Activated CD4-positive, alpha-beta T cell treated with anti-CD3 and anti-CD28 coated beads, Interleukin-2, amount 50 U/mL, for 4 hours (primary cell): Measurements from ENCODE around the gene ATP10A.
"Not testable (repeated sequence)": the region's sequence is repeated elsewhere in the genome, so short reads cannot be mapped to it uniquely, and the experiment has no call there.

Source experiments
- DNase-seq, 2 experiments: peaks; one replicate each; pipeline ENCODE4 v3.0.0-alpha.2; 2020

The ATP10A gene

DNA sequence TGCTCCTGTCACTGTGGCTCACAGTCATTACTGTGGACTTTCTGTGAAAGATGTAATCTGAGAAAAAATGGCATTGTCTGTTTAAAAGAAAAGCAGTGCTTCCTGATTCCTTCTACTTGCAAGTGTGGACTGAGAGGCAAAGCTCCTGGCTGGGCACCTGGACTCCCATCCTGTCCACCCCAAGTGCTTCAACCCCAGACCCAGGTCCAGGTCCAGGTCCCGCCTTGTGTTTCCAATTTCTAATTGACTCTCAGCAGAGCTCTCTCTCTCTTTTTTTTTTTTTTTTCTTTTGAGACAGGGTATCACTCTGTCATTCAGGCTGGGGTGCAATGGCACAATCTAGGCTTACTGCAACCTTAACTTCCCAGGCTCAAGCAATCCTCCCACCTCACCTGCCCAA is 94.9 kb downstream of the ATP10A start:
- no peak for DNase-seq

DNA sequence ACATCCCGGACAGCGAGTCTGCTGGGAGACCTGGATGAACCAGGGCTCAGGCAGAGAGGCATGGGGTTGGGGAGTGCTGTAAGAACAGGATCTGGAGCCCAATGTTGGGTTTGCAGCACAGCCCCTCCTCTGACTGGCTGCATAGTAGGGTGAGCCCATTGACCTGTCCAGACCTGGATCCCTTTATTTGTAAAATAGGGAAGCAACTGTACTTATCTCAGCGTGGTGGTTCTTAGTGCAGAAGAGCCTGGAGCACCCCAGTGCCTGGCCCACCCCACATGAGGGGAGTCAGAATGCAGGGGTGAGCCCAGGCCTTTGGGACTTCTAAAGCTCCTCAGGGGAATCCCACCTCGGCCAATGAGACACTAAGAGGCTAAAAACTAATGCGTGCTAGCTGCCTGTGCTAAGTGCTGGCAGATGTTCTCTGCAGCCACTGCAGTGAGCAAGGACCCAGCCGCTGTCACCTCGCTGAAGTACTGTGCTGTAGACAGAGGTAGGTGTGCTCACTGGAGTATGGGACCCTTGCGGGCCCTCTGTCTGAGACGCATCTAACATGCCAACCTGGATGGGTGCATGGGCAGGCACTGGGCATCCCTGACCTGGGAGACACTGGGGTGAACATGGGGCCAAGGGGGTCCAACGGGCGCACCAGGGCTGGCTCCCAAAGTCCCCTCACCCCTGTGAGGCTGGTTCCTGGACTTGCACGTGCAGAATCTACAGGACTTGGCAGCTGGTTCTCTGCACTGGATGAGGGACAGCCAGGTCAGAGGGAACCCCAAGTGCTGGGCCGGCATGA is 95.6 kb downstream of the ATP10A start:
- no peak for DNase-seq

DNA sequence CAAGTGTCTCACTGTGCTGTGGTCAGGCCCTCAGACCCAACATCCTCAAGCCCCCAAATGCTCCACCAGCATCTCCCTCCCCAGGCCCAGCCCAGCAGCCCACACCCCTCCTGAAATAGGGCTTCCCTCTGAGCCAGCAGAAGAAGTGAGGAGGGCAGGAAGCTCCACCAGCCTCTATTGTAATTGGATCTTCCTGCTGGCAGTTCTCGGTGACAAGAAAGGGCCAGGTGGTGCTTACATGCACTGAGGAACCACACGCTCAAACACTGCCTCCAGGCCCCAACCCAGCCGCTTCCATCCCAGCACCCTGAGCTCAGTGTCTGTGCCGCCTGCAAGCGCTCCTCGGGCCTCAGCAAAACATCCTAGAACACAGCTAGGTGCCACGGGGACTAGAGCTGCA is 96.7 kb downstream of the ATP10A start:
- no peak for DNase-seq

DNA sequence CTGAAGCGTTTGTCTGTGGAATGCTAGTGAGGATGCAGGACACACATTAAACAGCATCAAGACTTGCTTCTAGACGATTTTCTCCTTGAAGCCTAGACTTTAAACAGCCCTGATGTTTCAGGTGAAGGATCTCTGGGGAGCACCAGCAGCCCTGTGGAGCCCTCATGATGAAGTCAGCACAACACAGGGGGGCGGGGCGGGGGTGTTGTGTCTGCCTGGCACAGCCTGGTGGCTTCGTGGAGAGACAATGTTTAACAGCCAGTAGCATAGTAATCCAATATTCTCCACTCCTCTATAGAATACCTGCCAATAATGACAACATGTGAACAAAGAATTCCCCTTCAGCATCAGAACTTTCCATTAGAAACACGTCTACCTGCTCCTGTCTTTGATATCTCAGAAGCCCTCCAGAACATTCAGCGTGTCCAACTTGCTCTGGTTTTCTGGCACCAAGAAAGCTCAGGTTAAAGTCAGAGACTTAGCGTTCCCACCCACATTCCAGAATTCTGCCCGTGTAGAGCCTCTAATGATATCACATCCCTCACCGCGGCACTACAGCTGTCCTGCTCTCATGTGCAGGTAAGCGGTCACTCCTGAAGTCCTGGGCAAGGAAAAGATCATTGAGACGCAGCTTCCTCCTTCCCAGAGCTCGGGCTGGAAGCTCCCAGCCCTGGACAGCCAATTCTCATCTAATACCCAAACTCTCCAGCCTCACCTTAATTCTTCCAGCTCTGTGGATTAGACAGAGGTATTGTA is 98.0 kb downstream of the ATP10A start:
- no peak for DNase-seq

DNA sequence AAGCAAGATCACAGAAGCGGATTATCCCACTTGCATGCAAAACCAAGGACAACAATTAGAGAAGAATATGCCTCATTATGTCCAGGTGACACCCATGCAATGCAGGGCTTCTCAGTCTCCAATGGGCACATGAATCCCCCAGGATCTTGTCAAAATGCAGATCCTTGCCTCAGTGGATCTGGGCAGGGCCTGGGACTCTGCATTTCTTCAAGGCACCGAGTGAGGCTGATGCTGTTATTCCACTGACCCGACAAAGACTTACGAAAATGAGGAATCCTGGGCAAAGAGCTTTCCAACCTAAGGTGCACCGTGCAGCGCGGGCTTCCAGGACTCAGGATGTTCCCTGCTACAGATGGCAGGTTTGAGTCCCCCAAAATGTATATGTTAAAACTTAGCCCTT is 99.2 kb downstream of the ATP10A start:
- no peak for DNase-seq

DNA sequence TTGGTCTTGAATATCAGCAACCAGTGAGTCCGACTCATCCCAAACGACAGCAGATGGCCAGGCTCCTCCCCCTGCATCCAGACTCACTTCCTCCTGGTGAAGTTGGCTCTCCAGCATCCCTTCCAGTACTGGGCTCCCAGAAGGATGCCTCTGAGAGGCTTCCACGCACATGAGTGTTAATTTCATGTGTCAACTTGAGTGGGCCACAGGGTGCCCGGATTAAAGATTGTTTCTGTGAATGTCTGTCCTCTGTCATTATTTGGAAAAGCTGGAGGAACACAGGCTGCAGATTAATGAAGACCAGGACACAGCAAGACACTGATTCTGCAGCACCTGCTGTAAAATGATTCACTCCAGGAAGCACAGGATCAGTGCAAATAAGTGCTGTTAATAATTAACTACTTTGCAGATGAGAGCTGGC is 99.8 kb downstream of the ATP10A start:
- no peak for DNase-seq

DNA sequence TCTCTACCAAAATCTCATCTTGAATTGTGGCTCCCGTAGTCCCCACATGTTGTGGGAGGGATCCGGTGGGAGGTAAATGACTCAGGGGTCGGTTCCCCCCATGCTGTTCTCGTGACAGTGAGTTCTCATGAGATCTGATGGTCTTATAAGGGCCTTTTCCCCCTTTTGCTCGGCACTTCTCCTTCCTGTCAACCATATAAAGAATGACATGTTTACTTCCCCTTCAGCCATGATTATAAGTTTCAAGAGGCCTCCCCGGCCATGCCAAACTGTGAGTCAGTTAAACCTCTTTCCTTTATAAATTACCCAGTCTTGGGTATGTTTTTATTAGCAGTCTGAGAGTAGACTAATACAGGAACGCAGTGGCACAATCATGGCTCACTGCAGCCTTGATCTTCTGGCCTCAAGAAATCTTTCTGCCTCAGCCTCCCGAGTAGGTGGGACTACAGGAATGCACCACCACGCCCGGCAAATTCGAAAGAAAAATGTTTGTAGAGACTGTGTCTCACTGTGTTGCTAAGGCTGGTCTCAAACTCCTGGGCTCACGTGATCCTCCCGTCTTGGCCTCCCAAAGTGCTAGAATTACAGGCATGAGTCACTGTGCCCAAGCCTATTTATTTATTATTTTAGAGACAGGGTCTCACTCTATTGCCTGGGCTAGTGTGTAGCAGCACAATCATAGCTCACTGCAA is 101.0 kb downstream of the ATP10A start:
- DNase-seq = no peak

DNA sequence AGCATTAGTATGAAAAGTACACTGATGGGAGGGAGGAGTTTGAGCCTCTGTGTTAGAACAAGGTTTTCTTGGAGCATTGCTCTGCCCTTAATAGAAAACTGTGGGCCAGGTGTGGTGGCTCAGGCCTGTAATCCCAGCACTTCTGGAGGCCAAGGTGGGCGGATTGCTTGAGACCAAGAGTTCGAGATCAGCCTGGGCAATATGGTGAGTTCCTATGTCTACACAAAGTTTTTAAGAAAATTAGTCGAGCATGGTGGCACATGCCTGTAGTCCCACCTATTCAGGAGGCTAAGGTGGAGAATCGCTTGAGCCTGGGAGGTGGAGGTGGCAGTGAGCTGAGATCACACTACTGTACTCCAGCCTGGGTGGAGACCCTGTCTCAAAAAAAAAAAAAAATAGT is 103.7 kb downstream of the ATP10A start:
- DNase-seq = no peak

DNA sequence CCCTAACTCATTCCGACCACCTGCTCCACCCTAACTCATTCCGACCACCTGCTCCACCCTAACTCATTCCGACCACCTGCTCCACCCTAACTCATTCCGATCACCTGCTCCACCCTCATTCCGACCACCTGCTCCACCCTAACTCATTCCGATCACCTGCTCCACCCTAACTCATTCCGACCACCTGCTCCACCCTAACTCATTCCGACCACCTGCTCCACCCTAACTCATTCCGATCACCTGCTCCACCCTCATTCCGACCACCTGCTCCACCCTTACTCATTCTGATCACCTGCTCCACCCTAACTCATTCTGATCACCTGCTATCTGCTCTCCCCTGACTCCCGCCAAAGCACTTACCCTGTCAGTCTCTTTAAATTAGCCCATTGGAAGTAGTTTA is 104.5 kb downstream of the ATP10A start:
- not testable (repeated sequence) for DNase-seq

DNA sequence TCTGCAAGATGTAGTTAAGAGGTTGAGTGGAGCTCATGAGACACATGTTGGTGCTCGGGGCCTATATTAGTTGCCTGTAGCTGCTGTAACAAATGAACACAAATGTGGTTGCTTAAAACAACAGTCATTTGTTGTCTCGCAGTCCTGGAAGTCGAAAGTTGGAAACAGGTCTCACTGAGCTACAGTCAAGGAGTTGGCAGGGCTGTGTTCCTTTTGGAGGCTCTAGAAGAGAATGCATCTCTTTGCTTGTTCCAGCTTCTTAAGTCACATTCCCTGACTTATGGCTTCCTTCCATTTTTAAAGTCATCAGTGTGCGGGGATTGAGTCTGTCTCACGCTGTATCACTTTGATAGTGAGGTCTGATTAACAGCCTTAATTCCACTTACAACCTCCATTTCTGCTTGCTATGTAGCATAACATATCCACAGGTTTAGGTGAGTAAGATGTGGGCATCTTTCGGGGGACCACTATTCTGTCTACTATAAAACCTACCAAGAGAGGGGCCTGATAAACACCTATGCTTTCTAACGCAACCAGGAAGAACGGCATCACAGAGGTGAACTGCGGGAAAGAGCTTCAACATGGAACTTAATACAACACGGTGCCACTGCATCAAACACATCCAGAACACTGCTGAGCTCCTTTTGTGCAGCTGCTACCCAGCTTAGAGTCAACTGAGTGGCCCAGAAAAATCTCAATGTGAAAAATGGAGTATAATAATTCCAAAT is 119.4 kb downstream of the ATP10A start:
- no peak for DNase-seq

DNA sequence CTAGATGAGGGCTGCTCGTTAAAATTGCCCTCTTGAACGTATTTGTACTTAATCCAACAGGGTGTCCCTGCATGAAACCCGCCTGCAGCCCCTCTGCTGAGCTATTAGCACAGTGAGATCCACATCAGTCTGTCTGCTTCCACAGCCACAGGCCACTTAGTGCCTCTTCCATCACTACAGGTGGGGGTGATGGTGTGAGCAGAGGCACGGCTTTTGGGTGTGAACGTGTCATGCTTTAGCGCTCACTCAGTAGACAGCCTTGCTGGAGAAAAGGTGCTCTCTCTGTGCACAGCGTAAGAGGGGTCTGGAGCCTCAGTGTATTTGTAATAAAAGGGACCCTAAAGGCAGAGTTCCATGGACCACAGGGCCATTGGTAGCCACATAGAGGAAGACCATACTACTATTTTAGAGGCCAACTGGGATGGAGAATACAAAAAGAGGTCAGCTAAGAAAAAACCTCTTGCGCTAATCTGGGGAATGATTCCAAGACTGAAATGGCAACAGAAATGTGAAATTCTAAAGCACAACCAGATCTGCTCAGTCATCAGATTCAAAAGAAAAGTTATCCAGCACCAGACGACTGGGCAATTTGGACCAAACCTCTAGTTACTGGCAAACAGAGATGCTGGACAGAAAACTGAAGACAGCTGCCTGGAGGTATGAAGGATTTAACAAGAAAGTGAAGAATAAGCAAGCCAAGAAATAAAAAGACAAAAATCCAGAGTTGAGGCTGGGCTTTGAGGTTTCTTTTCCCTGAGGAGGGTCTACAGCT is 120.2 kb downstream of the ATP10A start:
- no peak for DNase-seq

DNA sequence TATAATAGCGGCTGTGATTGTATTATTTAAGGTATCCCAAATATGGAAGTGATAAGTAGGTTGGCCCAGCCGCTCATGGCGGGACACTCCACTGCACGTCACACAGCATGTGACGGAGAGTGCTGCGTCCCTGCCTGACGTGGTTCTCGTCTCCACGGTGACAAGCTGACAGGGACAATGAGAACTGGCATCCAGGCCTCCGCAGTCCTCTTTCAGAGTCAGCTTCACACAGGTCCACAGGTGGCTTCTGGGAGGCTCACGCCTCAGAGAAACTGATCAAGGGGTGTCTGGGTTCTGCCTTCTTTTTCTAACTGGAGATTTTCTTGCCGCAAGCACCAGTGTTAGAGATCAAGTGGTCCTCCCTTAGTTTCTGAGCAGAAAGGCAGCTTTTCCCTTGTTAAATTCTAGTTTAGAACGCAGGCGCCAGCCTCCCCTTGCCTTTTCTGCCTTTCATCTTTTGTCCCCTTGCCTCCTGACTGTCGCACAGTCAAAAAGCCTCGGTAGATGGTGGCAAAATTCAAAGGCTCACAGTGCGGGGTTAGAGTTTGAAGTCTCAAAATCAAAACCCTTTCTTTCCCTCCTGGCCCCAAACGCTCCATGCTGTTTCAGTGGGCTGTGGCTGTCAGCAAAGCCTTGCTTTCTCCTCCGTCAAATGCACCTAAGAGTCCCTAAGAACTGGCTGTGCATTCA is 120.9 kb downstream of the ATP10A start:
- no peak for DNase-seq

DNA sequence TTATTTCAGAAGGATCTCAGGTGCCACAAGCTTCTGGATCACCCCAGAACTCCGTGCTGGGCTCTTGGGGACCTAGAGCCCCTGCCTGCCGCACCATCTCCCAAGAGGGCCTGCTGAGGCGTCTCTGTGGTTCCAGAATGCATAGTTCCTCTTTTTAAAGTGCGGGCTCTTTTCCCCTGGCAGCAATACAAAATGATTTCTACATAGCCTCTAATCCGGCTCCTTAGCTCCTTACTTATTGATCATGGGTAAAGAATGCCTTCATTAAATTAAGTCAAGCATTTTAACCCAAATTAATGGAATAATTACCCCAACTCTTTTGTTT is 121.9 kb downstream of the ATP10A start:
- no peak for DNase-seq

DNA sequence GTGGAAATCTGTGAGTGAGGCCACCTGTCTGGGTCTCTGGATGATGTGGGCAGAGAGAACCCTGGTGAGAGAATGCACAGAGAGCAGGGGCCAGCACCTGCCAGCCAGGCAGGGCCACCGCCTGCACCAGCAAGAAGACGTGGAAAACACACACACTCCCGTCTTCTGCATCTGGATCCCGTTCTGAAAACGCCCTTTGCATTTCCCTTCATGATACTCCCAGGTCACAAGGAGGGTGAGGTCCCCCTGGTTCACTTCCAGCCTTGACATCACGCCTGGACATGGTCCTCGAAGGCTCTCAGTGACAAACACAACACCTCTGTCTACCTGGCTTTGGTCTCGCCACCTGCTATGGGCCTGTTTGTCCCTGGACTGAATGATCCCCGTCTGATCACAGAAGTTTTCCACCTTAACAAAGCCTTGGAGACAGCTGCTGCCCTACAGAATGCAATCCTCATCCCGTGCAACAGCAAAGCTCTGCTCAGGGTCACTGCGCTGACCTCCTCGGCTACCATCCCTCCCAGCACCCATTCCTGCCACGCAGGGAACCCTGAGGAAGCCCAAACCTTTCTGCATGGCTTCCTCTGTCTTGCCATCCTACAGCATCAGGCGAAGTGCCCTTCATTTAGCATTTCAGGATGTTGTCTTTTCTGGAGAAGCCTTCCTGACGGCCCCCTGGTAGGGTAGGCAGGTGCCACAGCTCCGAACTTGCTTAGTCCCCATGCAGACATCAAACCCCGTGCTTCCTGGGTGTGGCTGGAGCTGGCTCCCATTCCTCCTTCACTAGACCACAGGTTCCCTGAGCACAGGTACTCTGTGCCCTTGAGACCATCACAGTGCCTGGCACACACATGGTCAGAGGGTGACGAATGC is 122.5 kb downstream of the ATP10A start:
- DNase-seq = no peak

DNA sequence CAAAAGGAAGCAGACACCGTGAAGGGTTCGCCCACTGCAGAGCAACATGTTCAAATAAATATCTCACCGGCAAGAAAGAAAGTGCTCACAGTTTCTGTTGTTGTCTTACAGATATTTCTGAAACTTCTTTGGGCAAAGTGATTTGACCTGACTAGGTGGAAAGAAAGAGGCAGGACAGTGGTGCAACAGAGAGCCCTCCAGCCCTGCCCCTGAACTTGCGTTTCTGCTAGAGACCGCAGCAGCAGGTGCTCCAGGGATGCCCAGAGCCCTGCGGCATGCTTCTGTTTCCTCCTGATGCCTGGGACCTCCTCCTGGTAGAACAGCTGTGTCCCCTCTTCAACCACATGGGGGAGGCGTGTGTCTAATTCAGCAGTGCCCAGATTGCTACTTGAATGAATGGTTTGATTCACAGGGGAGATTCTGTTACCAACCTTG is 123.4 kb downstream of the ATP10A start:
- peak; percentile 22 to 24 for DNase-seq

DNA sequence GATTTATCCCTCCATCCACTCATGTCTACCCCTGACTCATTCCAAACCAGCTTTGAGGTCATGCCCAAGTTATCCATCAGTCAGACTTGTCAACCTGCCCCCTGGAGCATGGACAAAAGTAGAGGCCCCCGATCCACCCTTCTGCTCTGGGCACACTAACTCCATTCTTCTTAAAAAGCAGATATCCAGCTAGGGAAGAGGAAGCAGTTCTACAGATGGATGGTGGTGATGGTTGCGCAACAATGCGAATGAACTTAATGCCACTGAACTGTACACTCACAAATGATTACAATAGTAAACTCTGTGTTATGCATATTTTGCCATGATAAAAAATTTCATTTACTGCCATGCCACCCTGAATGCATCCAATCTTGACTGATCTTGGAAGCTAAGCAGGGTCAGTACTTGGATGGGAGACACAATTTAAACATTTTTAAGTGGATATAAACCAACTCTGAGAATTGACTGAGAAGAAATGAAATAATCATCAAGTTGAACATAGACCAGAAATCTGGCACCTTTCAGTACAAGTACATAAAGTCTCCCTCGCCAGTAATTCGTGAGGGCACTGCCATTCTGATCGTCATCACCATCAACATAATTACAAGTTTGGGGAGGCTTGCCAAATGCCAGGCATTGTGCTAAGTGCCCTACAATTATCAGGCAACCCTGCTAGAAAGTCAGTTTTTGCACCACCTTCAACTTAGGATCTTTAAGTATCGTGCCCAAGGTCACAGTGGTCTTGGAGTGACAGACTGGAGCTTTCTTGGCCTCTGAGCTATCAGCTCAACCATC is 124.8 kb downstream of the ATP10A start:
- DNase-seq = no peak

DNA sequence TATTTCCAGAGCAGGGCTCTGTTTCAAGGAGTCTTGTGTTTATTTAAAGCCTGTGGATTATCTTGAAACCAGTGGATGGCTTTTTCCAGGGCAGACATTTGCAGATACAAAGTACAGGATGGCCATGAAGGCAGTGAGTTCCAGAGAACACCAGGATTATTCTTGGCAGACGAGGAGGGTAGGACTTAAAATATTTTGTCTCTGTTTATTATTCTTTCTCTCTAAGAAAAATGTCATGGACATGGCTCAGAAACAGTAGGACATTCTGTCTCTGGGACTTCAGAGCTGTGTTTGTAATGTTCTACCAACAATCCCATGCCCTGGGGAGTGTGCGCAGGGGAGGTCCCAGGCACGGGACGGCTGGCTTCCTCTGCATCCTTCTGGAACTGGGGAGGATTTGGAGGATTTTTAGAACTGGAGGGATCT is 125.9 kb downstream of the ATP10A start:
- DNase-seq = no peak

DNA sequence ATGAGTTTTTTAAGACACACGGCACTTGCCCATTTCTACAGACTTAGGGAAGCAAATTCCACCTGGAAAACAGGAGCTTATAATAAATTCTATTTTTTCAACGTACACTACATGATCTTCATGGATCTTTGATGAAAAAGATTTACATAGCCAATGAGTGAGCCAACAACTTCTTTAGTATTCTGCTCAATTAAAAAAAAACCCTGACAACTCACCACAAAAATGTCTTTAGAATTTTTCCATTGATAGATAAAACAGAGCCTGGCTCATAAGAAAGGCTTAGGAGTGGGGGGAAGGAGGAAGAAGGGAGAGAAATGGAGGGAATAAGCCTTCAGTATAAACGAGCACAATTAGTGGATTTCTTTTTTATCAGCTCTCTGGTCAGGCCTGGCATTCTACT is 126.7 kb downstream of the ATP10A start:
- no peak for DNase-seq

DNA sequence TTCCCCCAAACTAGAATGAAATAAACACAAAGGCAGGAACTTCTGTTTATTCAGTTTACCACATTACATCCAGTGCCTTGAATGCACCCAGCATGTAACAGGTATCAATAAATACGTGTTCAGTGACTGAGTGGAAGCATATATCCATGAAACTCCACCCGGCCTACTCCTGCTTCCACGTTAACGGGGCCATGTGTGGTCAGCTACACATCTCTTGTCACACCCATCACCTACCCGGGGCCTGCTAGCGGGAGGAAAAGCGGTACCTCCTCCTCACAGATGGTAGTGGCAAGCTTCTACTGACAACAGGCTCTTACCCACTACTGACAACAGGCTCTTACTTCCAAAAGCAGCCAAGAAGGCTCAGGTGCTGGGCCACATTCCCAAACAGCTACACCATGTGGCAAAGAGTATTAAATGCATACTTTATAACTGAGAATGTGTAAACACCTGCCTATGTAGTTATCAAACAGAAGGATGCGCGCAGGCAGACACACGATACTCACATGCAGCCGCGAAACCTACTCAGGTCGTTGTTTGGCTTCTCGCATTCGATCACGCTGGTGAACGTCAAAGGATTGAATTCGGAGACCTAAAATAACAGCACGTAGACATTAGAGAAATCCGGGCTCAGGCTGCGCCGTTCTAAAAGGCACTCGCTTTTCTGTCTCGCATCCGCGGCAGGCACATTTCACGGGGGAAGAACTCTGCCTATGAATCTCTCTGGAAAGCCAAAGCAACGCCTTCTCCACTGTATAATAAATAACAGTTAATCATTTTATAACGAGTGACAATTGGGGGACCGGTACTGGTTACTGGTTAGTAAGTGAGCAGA is 127.4 kb downstream of the ATP10A start:
- DNase-seq = no peak
